ENCODE measurements around the gene ESPNL.

- TF ChIP-seq EZH2 (IDR thresholded peaks at IDR 0.05; ENCODE audit: borderline replicate concordance, low read depth, low read length, severe bottlenecking), result no peak
- TF ChIP-seq, protein P1, sequence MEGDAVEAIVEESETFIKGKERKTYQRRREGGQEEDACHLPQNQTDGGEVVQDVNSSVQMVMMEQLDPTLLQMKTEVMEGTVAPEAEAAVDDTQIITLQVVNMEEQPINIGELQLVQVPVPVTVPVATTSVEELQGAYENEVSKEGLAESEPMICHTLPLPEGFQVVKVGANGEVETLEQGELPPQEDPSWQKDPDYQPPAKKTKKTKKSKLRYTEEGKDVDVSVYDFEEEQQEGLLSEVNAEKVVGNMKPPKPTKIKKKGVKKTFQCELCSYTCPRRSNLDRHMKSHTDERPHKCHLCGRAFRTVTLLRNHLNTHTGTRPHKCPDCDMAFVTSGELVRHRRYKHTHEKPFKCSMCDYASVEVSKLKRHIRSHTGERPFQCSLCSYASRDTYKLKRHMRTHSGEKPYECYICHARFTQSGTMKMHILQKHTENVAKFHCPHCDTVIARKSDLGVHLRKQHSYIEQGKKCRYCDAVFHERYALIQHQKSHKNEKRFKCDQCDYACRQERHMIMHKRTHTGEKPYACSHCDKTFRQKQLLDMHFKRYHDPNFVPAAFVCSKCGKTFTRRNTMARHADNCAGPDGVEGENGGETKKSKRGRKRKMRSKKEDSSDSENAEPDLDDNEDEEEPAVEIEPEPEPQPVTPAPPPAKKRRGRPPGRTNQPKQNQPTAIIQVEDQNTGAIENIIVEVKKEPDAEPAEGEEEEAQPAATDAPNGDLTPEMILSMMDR (IDR thresholded peaks at IDR 0.05; ENCODE audit: borderline replicate concordance, extremely low read depth, low read length, poor library complexity, severe bottlenecking), result no peak
These were observed 5.6 kb upstream of the ESPNL start for GRCh38 chr2:238094438-238095022.

Measured in DND-41 (cell line).